Prostate gland (tissue), 2 donors: ENCODE results near the gene R3HDM2.

Experiments
- POLR2A ChIP-seq: fragments of 450-650 bp; IDR thresholded peaks from one replicate; pipeline ENCODE4 v1.6.1; 2016; ENCODE audit warnings: antibody characterized with exemption, mild to moderate bottlenecking
- TF ChIP-seq, protein P1 (sequence below), 4 experiments: fragments of 200-600 bp in 2 of 4; fragments of 450-650 bp in 2 of 4; sonication (generic) in 2 of 4; IDR thresholded peaks; 1 replicate in 3 of 4; 2 replicates in 1 of 4; pipeline ENCODE4 v1.5.1; 2016 to 2019; ENCODE audit warnings: antibody characterized with exemption in 4 of 4, mild to moderate bottlenecking in 2 of 4, moderate library complexity in 2 of 4

- TF ChIP-seq, protein P1, sequence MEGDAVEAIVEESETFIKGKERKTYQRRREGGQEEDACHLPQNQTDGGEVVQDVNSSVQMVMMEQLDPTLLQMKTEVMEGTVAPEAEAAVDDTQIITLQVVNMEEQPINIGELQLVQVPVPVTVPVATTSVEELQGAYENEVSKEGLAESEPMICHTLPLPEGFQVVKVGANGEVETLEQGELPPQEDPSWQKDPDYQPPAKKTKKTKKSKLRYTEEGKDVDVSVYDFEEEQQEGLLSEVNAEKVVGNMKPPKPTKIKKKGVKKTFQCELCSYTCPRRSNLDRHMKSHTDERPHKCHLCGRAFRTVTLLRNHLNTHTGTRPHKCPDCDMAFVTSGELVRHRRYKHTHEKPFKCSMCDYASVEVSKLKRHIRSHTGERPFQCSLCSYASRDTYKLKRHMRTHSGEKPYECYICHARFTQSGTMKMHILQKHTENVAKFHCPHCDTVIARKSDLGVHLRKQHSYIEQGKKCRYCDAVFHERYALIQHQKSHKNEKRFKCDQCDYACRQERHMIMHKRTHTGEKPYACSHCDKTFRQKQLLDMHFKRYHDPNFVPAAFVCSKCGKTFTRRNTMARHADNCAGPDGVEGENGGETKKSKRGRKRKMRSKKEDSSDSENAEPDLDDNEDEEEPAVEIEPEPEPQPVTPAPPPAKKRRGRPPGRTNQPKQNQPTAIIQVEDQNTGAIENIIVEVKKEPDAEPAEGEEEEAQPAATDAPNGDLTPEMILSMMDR (IDR thresholded peaks at IDR 0.05), result no peak
- no peak for TF ChIP-seq POLR2A
These were observed 11.3 kb downstream of the R3HDM2 start for GRCh38 chr12:57419495-57419894.
